Right lobe of liver (tissue), 4 donors: ENCODE measurements around the gene FOXJ3.

Experiments used
- CTCF ChIP-seq, 4 donors: fragments of 200-600 bp in 3 of 4; fragments of 450-650 bp in 1 of 4; IDR thresholded peaks; one replicate each; pipeline versions ENCODE4 v1.5.1 to v1.8.0; 2016 to 2022; ENCODE audit warnings: antibody characterized with exemption in 4 of 4, mild to moderate bottlenecking in 2 of 4
- POLR2A ChIP-seq: fragments of 450-650 bp; IDR thresholded peaks from one replicate; pipeline ENCODE4 v1.6.1; 2017; ENCODE audit warnings: antibody characterized with exemption, mild to moderate bottlenecking
- donor health status: DM: no; HTN: no; CAD: no.
- donor health status: DM: no; HTN: no; CAD: no.
- donor health status: DM: no; HTN: yes; CAD: no.

- TF ChIP-seq CTCF (IDR thresholded peaks at IDR 0.05) (no peak), POLR2A (no peak)
Observed at GRCh38 chr1:42130061-42130660, 204.9 kb downstream of the FOXJ3 start.
